K562 (cell line): ENCODE data around the gene PAQR7. TPM values are rescaled to one million over a fixed set of nuclear protein-coding genes. Genes with fewer than 3 reads are reported as not detected.

Source experiments
- ATF1 ChIP-seq, 2 experiments: fragments of 450-650 bp in 1 of 2; IDR thresholded peaks; 2 replicates each; pipeline ENCODE4 v1.6.1; 2016; ENCODE audit warnings: missing compliant biosample characterization in 1 of 2, missing genetic modification characterization in 1 of 2
- DDX20 ChIP-seq: fragments of 450-650 bp; IDR thresholded peaks from 2 replicates; pipeline ENCODE4 v1.6.1; 2016; ENCODE audit warnings: missing genetic modification characterization, low read depth, mild to moderate bottlenecking, missing compliant biosample characterization, moderate library complexity
- EWSR1 ChIP-seq: fragments of 450-650 bp; IDR thresholded peaks from 2 replicates; pipeline ENCODE4 v1.6.1; 2018; ENCODE audit warnings: borderline replicate concordance, mild to moderate bottlenecking, low read depth, moderate library complexity; ENCODE audit not compliant: partially characterized antibody
- FOXA3 ChIP-seq, 2 experiments: fragments of 450-650 bp in 1 of 2; sonication (generic) in 1 of 2; formaldehyde crosslinking; IDR thresholded peaks in 1 of 2; conservative IDR thresholded peaks in 1 of 2; 2 replicates each; pipeline versions ENCODE4 v1.4.0 to v1.8.0; 2020 to 2022; ENCODE audit warnings: mild to moderate bottlenecking in 2 of 2, missing genetic modification reagents in 1 of 2
- HDAC8 ChIP-seq: fragments of 450-650 bp; IDR thresholded peaks from 2 replicates; pipeline ENCODE4 v1.6.1; 2016; ENCODE audit warnings: mild to moderate bottlenecking, missing genetic modification characterization, moderate library complexity, missing compliant biosample characterization
- HLTF ChIP-seq: fragments of 450-650 bp; IDR thresholded peaks from 2 replicates; pipeline ENCODE4 v1.6.1; 2016
- HNRNPH1 ChIP-seq: fragments of 200-400 bp; formaldehyde crosslinking; optimal IDR thresholded peaks from 2 replicates; pipeline ENCODE3; 2017; ENCODE audit warnings: low read depth, mild to moderate bottlenecking, low read length, moderate library complexity
- KAT8 ChIP-seq: fragments of 450-650 bp; IDR thresholded peaks from 2 replicates; pipeline ENCODE4 v1.6.1; 2016; ENCODE audit warnings: low read depth, mild to moderate bottlenecking
- KDM4B ChIP-seq, 2 experiments: fragments of 450-650 bp in 1 of 2; sonication (generic) in 1 of 2; IDR thresholded peaks; 2 replicates each; pipeline ENCODE4 v1.6.1; 2016 to 2017; ENCODE audit warnings: borderline replicate concordance in 2 of 2, antibody characterized with exemption in 1 of 2, low read depth in 1 of 2, mild to moderate bottlenecking in 1 of 2
- MCM7 ChIP-seq, 2 experiments: fragments of 450-650 bp; IDR thresholded peaks; 2 replicates each; pipeline ENCODE4 v1.6.1; 2016 to 2018
- NFE2L1 ChIP-seq: fragments of 450-650 bp; IDR thresholded peaks from 2 replicates; pipeline ENCODE4 v1.6.1; 2016; ENCODE audit warnings: missing genetic modification characterization, low read depth, mild to moderate bottlenecking, missing compliant biosample characterization, moderate library complexity, borderline replicate concordance
- NFIC ChIP-seq: fragments of 450-650 bp; IDR thresholded peaks from 2 replicates; pipeline ENCODE4 v1.6.1; 2017; ENCODE audit warnings: mild to moderate bottlenecking, inconsistent platforms
- NR4A1 ChIP-seq, 2 experiments: fragments of 250-450 bp in 1 of 2; fragments of 450-650 bp in 1 of 2; sonication (Bioruptor Pico) in 1 of 2; IDR thresholded peaks; 2 replicates each; pipeline versions ENCODE4 v1.4.0 to v1.6.1; 2016 to 2020; ENCODE audit warnings: mild to moderate bottlenecking in 2 of 2, missing compliant biosample characterization in 1 of 2, missing genetic modification characterization in 1 of 2, moderate library complexity in 1 of 2
- RBM17 ChIP-seq: fragments of 200-400 bp; formaldehyde crosslinking; IDR thresholded peaks from 2 replicates; pipeline ENCODE4 v1.6.1; 2017; ENCODE audit warnings: low read depth, mild to moderate bottlenecking, low read length, borderline replicate concordance
- SRSF7 ChIP-seq: fragments of 200-400 bp; formaldehyde crosslinking; optimal IDR thresholded peaks from 2 replicates; pipeline ENCODE3; 2017; ENCODE audit warnings: mild to moderate bottlenecking, low read depth, low read length
- ZNF143 ChIP-seq: sonication (generic); formaldehyde crosslinking; IDR thresholded peaks from 2 replicates; pipeline ENCODE4 v1.9.0; 2022; ENCODE audit warnings: mild to moderate bottlenecking, missing genetic modification reagents
- ZNF23 ChIP-seq: fragments of 250-450 bp; sonication (Bioruptor Pico); IDR thresholded peaks from 2 replicates; pipeline ENCODE4 v1.4.0; 2020; ENCODE audit warnings: mild to moderate bottlenecking
- ZNF263 ChIP-seq: sonication (generic); formaldehyde crosslinking; IDR thresholded peaks from 2 replicates; pipeline ENCODE4 v1.8.0; 2022; ENCODE audit warnings: mild to moderate bottlenecking, missing genetic modification reagents, borderline replicate concordance
- ZNF584 ChIP-seq: fragments of 200-800 bp; sonication (Bioruptor generic); IDR thresholded peaks from 2 replicates; pipeline ENCODE4 v1.6.1; 2016; ENCODE audit warnings: low read depth, mild to moderate bottlenecking, missing genetic modification characterization, missing compliant biosample characterization
- ZNF696 ChIP-seq: fragments of 250-450 bp; sonication (Bioruptor Pico); conservative IDR thresholded peaks from 2 replicates; pipeline ENCODE4 v1.4.0; 2020; ENCODE audit warnings: mild to moderate bottlenecking, moderate library complexity
- polyA plus RNA-seq, 8 experiments: library from polyadenylated mRNA; depleted of rRNA in 4 of 8; stranded (reverse) in 5 of 8; unstranded in 3 of 8; fragments of >200 nt; fragmentation: Nextera tagmentation in 2 of 8; fragmentation: Illumina TruSeq in 1 of 8; extraction: Ambion mirVana in 2 of 8; extraction: Trizol in 1 of 8; gene quantifications; 2 replicates each; pipeline versions ENCODE4 v1.2.1 to v1.2.3, GENCODE V29; 2011 to 2014; ENCODE audit warnings: inconsistent platforms in 1 of 8, missing spikeins in 1 of 8
- total RNA-seq, 7 experiments: library from RNA; depleted of rRNA in 6 of 7; stranded (reverse); fragments of >200 nt in 6 of 7; fragmentation: Illumina TruSeq in 2 of 7; extraction: Trizol in 2 of 7; gene quantifications; 2 replicates each; pipeline versions ENCODE4 v1.2.1 to v1.2.3, GENCODE V29; 2011 to 2021; ENCODE audit warnings: low replicate concordance in 1 of 7
- TF ChIP-seq, protein P1 (sequence below): sonication (generic); formaldehyde crosslinking; IDR thresholded peaks from 2 replicates; pipeline ENCODE4 v1.5.0; 2020; ENCODE audit warnings: missing genetic modification reagents
- TF ChIP-seq, protein P2 (sequence below): fragments of 250-450 bp; sonication (Bioruptor Pico); IDR thresholded peaks from 2 replicates; pipeline ENCODE4 v1.5.0; 2020; ENCODE audit warnings: mild to moderate bottlenecking
- TF ChIP-seq, protein P3 (sequence below): fragments of 250-450 bp; sonication (Bioruptor Pico); IDR thresholded peaks from 2 replicates; pipeline ENCODE4 v1.8.0; 2022; ENCODE audit warnings: inconsistent platforms, mild to moderate bottlenecking, moderate library complexity, borderline replicate concordance

Gene PAQR7
- total and polyA plus RNA-seq, 9 of the 15 experiments (the other 6 are each of a cell fraction or from before 2014, with no cell fraction given) = 1.1 to 5.2 (median 2.6) TPM

DNA sequence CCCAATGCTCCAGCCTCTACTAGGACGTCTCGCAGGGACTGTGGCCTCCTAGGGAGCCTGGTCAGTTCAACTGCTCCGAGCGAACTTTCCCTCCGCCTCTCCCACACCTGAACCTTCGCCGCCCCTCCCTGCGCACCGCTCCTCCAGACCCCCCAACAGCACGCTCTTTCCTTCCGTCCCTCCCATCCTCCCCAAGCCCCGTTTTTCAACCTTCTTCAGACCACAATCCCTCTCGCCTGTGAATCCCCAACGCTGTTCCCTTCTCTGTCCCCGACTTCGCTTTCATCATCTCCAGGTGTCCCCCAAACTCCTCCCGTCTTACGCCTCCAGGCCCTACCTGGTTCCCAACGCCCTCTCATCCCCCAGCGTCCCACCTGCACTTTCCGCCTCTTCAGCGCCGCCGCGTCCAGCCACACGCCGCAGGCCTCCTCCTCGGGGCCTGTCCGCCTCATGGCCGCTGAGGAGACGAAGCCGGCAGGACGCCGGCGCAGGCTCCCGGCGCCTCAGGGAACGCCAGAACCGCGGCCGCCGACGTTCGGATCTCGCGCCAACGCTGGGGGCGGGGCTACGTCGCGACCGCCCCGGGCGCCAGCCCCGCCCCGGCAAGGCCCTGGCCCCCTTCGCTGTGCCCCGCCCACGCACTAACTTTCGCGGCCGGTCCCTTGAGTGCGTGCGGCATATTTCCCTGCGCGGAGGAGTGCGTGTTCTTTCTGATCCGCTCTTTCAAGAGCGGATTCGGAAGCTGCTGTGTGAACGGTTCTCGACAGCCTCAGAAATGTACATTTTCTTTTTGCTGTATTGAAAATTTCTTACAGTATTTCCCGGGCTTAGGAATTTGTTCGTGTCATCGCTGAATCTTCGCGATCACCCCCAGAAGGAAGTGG is 16.4 kb downstream of the PAQR7 start, which contains the start of gene AUNIP (continued):
- no peak for TF ChIP-seq ZNF23
- TF ChIP-seq NR4A1 (CRISPR knock-in tag; IDR thresholded peaks at IDR 0.05) = no peak
- peak; percentile 47; the same call in 1 of the 2 replicates for TF ChIP-seq NR4A1 (tag; IDR thresholded peaks at IDR 0.05)
- TF ChIP-seq RBM17 = no peak
- no peak for TF ChIP-seq ZNF696
- TF ChIP-seq, protein P1, sequence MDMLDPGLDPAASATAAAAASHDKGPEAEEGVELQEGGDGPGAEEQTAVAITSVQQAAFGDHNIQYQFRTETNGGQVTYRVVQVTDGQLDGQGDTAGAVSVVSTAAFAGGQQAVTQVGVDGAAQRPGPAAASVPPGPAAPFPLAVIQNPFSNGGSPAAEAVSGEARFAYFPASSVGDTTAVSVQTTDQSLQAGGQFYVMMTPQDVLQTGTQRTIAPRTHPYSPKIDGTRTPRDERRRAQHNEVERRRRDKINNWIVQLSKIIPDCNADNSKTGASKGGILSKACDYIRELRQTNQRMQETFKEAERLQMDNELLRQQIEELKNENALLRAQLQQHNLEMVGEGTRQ = no peak
- TF ChIP-seq, protein P2, sequence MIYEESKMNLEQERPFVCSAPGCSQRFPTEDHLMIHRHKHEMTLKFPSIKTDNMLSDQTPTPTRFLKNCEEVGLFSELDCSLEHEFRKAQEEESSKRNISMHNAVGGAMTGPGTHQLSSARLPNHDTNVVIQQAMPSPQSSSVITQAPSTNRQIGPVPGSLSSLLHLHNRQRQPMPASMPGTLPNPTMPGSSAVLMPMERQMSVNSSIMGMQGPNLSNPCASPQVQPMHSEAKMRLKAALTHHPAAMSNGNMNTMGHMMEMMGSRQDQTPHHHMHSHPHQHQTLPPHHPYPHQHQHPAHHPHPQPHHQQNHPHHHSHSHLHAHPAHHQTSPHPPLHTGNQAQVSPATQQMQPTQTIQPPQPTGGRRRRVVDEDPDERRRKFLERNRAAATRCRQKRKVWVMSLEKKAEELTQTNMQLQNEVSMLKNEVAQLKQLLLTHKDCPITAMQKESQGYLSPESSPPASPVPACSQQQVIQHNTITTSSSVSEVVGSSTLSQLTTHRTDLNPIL (CRISPR knock-in tag) = no peak
- TF ChIP-seq HNRNPH1 = no peak
- TF ChIP-seq FOXA3 (CRISPR knock-in tag; conservative IDR thresholded peaks at IDR 0.05 in 1 of 2, IDR thresholded peaks at IDR 0.05 in 1 of 2) = peak in 1 of 2 experiments; percentile 74; a peak in 1 of 4 replicates
- no peak for TF ChIP-seq SRSF7
- 0 out of 2 replicates have a peak, but pooled peaks have one; percentile 58 for TF ChIP-seq ZNF584 (CRISPR knock-in tag)
- TF ChIP-seq ZNF263 = peak; percentile 77; the same call in 1 of the 2 replicates
- no peak for TF ChIP-seq ATF1 (CRISPR knock-in tag; IDR thresholded peaks at IDR 0.05)
- TF ChIP-seq ATF1 (tag; IDR thresholded peaks at IDR 0.05) = peak; percentile 79
- peak; percentile 58; the same call in 1 of the 2 replicates for TF ChIP-seq DDX20 (tag)
- TF ChIP-seq EWSR1 = no peak
- peak; percentile 69; the same call in 1 of the 2 replicates for TF ChIP-seq HDAC8 (tag)
- TF ChIP-seq NFE2L1 = no peak
- TF ChIP-seq NFIC = peak; percentile 64
- peak in 1 of 2 experiments; percentile 38; a peak in 1 of 4 replicates for TF ChIP-seq MCM7 (IDR thresholded peaks at IDR 0.05)
- no peak for TF ChIP-seq KAT8
- no peak for TF ChIP-seq ZNF143 (CRISPR knock-in tag)
- TF ChIP-seq, protein P3, sequence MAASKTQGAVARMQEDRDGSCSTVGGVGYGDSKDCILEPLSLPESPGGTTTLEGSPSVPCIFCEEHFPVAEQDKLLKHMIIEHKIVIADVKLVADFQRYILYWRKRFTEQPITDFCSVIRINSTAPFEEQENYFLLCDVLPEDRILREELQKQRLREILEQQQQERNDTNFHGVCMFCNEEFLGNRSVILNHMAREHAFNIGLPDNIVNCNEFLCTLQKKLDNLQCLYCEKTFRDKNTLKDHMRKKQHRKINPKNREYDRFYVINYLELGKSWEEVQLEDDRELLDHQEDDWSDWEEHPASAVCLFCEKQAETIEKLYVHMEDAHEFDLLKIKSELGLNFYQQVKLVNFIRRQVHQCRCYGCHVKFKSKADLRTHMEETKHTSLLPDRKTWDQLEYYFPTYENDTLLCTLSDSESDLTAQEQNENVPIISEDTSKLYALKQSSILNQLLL (CRISPR knock-in tag) = no peak
- no peak; a peak in 1 of 4 replicates for TF ChIP-seq KDM4B (IDR thresholded peaks at IDR 0.05; ENCODE audit: borderline replicate concordance in 2 of 2, low read depth in 1 of 2)
- TF ChIP-seq HLTF = peak; percentile 98
